ENCODE data around the gene TBCE. TPM values are rescaled to one million over a fixed set of nuclear protein-coding genes. Genes with fewer than 3 reads are reported as not detected.

Gene TBCE
- total RNA-seq, 1 experiment from 2014 or later = 45.6 TPM

GRCh38 chr1:235417086-235417697 is 50.0 kb downstream of the TBCE start:
- intact Hi-C loops (cut with micrococcal nuclease) = loop anchor here (1.0 kb wide), 4 partner anchors 218 to 324 kb away; partner anchors contain the start of gene RBM34
- BruUV-seq (replicated peaks) = no TSS peak
- CTCF ChIA-PET = interaction anchor here (0.6 to 3.7 kb wide), 85 partner anchors 10 to 930 kb away, joined by 3 to 76 read pairs (median 5); partner anchors contain the start of genes ARID4B, GGPS1 and TBCE
- peak; percentile 95 for TF ChIP-seq CTCF (IDR thresholded peaks at IDR 0.05; ENCODE audit: unreplicated experiment)
- DNase-seq (ENCODE audit: unreplicated experiment) = peak; percentile 88
- Mint-ChIP-seq H3K4me1 (ENCODE audit: insufficient read depth, unreplicated experiment) (peaks cover 11% of the 10 kb centered on the region), H3K9me3 (ENCODE audit: unreplicated experiment) (no peaks in the 10 kb centered on the region), H3K36me3 (ENCODE audit: insufficient read depth, unreplicated experiment) (peaks cover 40% of the 10 kb centered on the region), H3K4me3 (ENCODE audit: unreplicated experiment) (no peak overlapping the region), H3K27me3 (ENCODE audit: insufficient read depth, unreplicated experiment) (no peaks in the 10 kb centered on the region), H3K27ac (ENCODE audit: low read depth, unreplicated experiment) (no peak overlapping the region)
- POLR2A ChIA-PET = interaction anchor here (0.6 to 8.5 kb wide), 18 partner anchors 13 to 527 kb away, joined by 3 to 107 read pairs (median 4); partner anchors contain the start of genes ARID4B, GGPS1, RBM34 and TBCE

GRCh38 chr1:235421751-235422150 is 54.5 kb downstream of the TBCE start:
- DNase-seq (ENCODE audit: unreplicated experiment) = no peak
- H3K27ac Mint-ChIP-seq (ENCODE audit: low read depth, unreplicated experiment) = no peak overlapping the region
- BruUV-seq (replicated peaks) = no TSS peak
- no peaks in the 10 kb centered on the region for H3K27me3 Mint-ChIP-seq (ENCODE audit: insufficient read depth, unreplicated experiment)
- CTCF ChIA-PET = interaction anchor here (0.6 to 1.7 kb wide), 4 partner anchors 14 to 317 kb away, joined by 3 to 5 read pairs (median 4); no protein-coding TSS in a partner anchor
- no peak for TF ChIP-seq CTCF (IDR thresholded peaks at IDR 0.05; ENCODE audit: unreplicated experiment)
- POLR2A ChIA-PET = interaction anchor here (0.7 to 0.9 kb wide), 2 partner anchors 56 to 131 kb away, joined by 3 read pairs; no protein-coding TSS in a partner anchor
- no peaks in the 10 kb centered on the region for H3K9me3 Mint-ChIP-seq (ENCODE audit: unreplicated experiment)
- peaks cover 6% of the 10 kb centered on the region for H3K4me1 Mint-ChIP-seq (ENCODE audit: insufficient read depth, unreplicated experiment)
- H3K36me3 Mint-ChIP-seq (ENCODE audit: insufficient read depth, unreplicated experiment) = peaks cover 22% of the 10 kb centered on the region
- H3K4me3 Mint-ChIP-seq (ENCODE audit: unreplicated experiment) = no peak overlapping the region
- intact Hi-C loops (cut with micrococcal nuclease) = no loop called here

GRCh38 chr1:235423214-235423652 is 56.0 kb downstream of the TBCE start:
- no peaks in the 10 kb centered on the region for H3K27me3 Mint-ChIP-seq (ENCODE audit: insufficient read depth, unreplicated experiment)
- no peak overlapping the region for H3K27ac Mint-ChIP-seq (ENCODE audit: low read depth, unreplicated experiment)
- no peak for TF ChIP-seq CTCF (IDR thresholded peaks at IDR 0.05; ENCODE audit: unreplicated experiment)
- no peaks in the 10 kb centered on the region for H3K9me3 Mint-ChIP-seq (ENCODE audit: unreplicated experiment)
- ChIA-PET POLR2A (no interaction called here), CTCF (interaction anchor here (0.5 to 7.0 kb wide), 8 partner anchors 7 to 923 kb away, joined by 3 to 58 read pairs (median 4); no protein-coding TSS in a partner anchor)
- DNase-seq (ENCODE audit: unreplicated experiment) = no peak
- no peaks in the 10 kb centered on the region for H3K4me1 Mint-ChIP-seq (ENCODE audit: insufficient read depth, unreplicated experiment)
- intact Hi-C loops (cut with micrococcal nuclease) = no loop called here
- BruUV-seq (replicated peaks) = no TSS peak
- peaks cover 22% of the 10 kb centered on the region for H3K36me3 Mint-ChIP-seq (ENCODE audit: insufficient read depth, unreplicated experiment)
- H3K4me3 Mint-ChIP-seq (ENCODE audit: unreplicated experiment) = no peak overlapping the region

GRCh38 chr1:235424092-235424491 is 56.9 kb downstream of the TBCE start:
- peaks cover 1% of the 10 kb centered on the region for H3K4me1 Mint-ChIP-seq (ENCODE audit: insufficient read depth, unreplicated experiment)
- H3K9me3 Mint-ChIP-seq (ENCODE audit: unreplicated experiment) = no peaks in the 10 kb centered on the region
- BruUV-seq (replicated peaks) = no TSS peak
- ChIA-PET CTCF (interaction anchor here (0.6 to 7.0 kb wide), 8 partner anchors 8 to 924 kb away, joined by 3 to 58 read pairs (median 4); no protein-coding TSS in a partner anchor), POLR2A (interaction anchor here (1.3 kb wide), 1 partner anchor 18 kb away, joined by 3 read pairs; no protein-coding TSS in a partner anchor)
- no peak for TF ChIP-seq CTCF (IDR thresholded peaks at IDR 0.05; ENCODE audit: unreplicated experiment)
- intact Hi-C loops (cut with micrococcal nuclease) = no loop called here
- no peak for DNase-seq (ENCODE audit: unreplicated experiment)
- H3K27ac Mint-ChIP-seq (ENCODE audit: low read depth, unreplicated experiment) = no peak overlapping the region
- H3K4me3 Mint-ChIP-seq (ENCODE audit: unreplicated experiment) = no peak overlapping the region
- no peaks in the 10 kb centered on the region for H3K27me3 Mint-ChIP-seq (ENCODE audit: insufficient read depth, unreplicated experiment)
- peaks cover 21% of the 10 kb centered on the region for H3K36me3 Mint-ChIP-seq (ENCODE audit: insufficient read depth, unreplicated experiment)

All from MCF 10A (cell line).